CD14-positive monocyte (primary cell): ENCODE data around the gene MMP15. TPM values are rescaled to one million over a fixed set of nuclear protein-coding genes. Genes with fewer than 3 reads are reported as not detected.
"Not testable (repeated sequence)": the region's sequence is repeated elsewhere in the genome, so short reads cannot be mapped to it uniquely, and the experiment has no call there.

ENCODE experiments used
- DNase-seq, 3 donors: peaks; one replicate each; pipeline ENCODE4 v3.0.0-alpha.2; 2011 to 2022
- H2AFZ ChIP-seq: 2 replicates; pipeline ENCODE4 v1.6.0; 2012; ENCODE audit warnings: mild to moderate bottlenecking, low read depth, low read length, inconsistent platforms; ENCODE audit not compliant: insufficient read depth, poor library complexity, severe bottlenecking
- H3K27ac ChIP-seq, 2 donors: 1 replicate in 1 of 2; 2 replicates in 1 of 2; pipeline ENCODE4 v1.5.1; 2012 to 2013; ENCODE audit warnings: low read length in 2 of 2, control low read depth in 1 of 2, inconsistent platforms in 1 of 2, low read depth in 1 of 2, mild to moderate bottlenecking in 1 of 2
- H3K27me3 ChIP-seq, 2 donors: one replicate each; pipeline versions ENCODE4 v1.6.0 to v1.6.1; 2011 to 2013; ENCODE audit warnings: low read length in 2 of 2; ENCODE audit not compliant: control insufficient read depth in 2 of 2, insufficient read depth in 2 of 2
- H3K36me3 ChIP-seq, 2 donors: replicated peaks in 1 of 2; 1 replicate in 1 of 2; 2 replicates in 1 of 2; pipeline versions ENCODE4 v1.5.1 to v1.6.1; 2012 to 2013; ENCODE audit warnings: low read length in 2 of 2, control low read depth in 1 of 2, inconsistent platforms in 1 of 2, mild to moderate bottlenecking in 1 of 2; ENCODE audit not compliant: insufficient read depth in 2 of 2, control insufficient read depth in 1 of 2
- H3K4me1 ChIP-seq, 2 donors: 1 replicate in 1 of 2; 2 replicates in 1 of 2; pipeline versions ENCODE4 v1.5.1 to v1.6.1; 2012 to 2013; ENCODE audit warnings: low read length in 2 of 2, control low read depth in 1 of 2, inconsistent platforms in 1 of 2, mild to moderate bottlenecking in 1 of 2, moderate library complexity in 1 of 2; ENCODE audit not compliant: insufficient read depth in 2 of 2, control insufficient read depth in 1 of 2
- H3K4me2 ChIP-seq: replicated peaks from 2 replicates; pipeline ENCODE3; 2012; ENCODE audit warnings: low read length, moderate library complexity, mild to moderate bottlenecking; ENCODE audit not compliant: poor library complexity, severe bottlenecking; ENCODE audit errors: extremely low read depth
- H3K4me3 ChIP-seq, 3 experiments: fragments of 200-600 bp in 1 of 3; sonication (generic) in 1 of 3; replicated peaks in 1 of 3; 1 replicate in 2 of 3; 2 replicates in 1 of 3; pipeline ENCODE4 v1.5.1; 2011 to 2013; ENCODE audit warnings: low read length in 3 of 3, mild to moderate bottlenecking in 3 of 3, control low read depth in 2 of 3, low read depth in 2 of 3, inconsistent platforms in 1 of 3, moderate library complexity in 1 of 3
- H3K79me2 ChIP-seq: 2 replicates; pipeline ENCODE4 v1.6.0; 2012; ENCODE audit warnings: mild to moderate bottlenecking, control low read depth, inconsistent platforms, low read length, moderate library complexity; ENCODE audit not compliant: insufficient read depth
- H3K9ac ChIP-seq: 2 replicates; pipeline ENCODE4 v1.6.0; 2017; ENCODE audit warnings: low read length, mild to moderate bottlenecking; ENCODE audit not compliant: insufficient read depth, poor library complexity, severe bottlenecking
- H3K9me3 ChIP-seq, 2 donors: replicated peaks in 1 of 2; 1 replicate in 1 of 2; 2 replicates in 1 of 2; pipeline versions ENCODE4 v1.5.1 to v1.6.1; 2012 to 2013; ENCODE audit warnings: low read length in 2 of 2, control low read depth in 1 of 2; ENCODE audit not compliant: control insufficient read depth in 1 of 2, insufficient read depth in 1 of 2
- H4K20me1 ChIP-seq: 2 replicates; pipeline ENCODE4 v1.6.0; 2012; ENCODE audit warnings: mild to moderate bottlenecking, low read length, control low read depth, moderate library complexity; ENCODE audit not compliant: insufficient read depth
- H3K27ac Mint-ChIP-seq, 7 donors: one replicate each; pipeline ENCODE4 v1.8.0; 2020; ENCODE audit warnings: mild to moderate bottlenecking in 7 of 7, mixed read lengths in 7 of 7, moderate library complexity in 6 of 7, inconsistent platforms in 2 of 7
- H3K27me3 Mint-ChIP-seq, 3 donors: one replicate each; pipeline ENCODE4 v1.8.0; 2021 to 2022; ENCODE audit warnings: low read depth in 3 of 3, mild to moderate bottlenecking in 3 of 3, mixed read lengths in 3 of 3, moderate library complexity in 3 of 3, inconsistent platforms in 1 of 3
- H3K36me3 Mint-ChIP-seq, 2 donors: one replicate each; pipeline ENCODE4 v1.8.0; 2020; ENCODE audit warnings: mixed read lengths in 2 of 2, inconsistent platforms in 1 of 2, mild to moderate bottlenecking in 1 of 2
- H3K4me1 Mint-ChIP-seq: one replicate; pipeline ENCODE4 v1.8.0; 2020; ENCODE audit warnings: mild to moderate bottlenecking, mixed read lengths
- H3K4me3 Mint-ChIP-seq, 2 donors: one replicate each; pipeline ENCODE4 v1.8.0; 2020; ENCODE audit warnings: mild to moderate bottlenecking in 2 of 2, mixed read lengths in 2 of 2, moderate library complexity in 1 of 2
- H3K9me3 Mint-ChIP-seq, 7 donors: one replicate each; pipeline ENCODE4 v1.8.0; 2020 to 2022; ENCODE audit warnings: mixed read lengths in 7 of 7, mild to moderate bottlenecking in 6 of 7, moderate library complexity in 6 of 7, inconsistent platforms in 2 of 7
- WGBS: methylation state at CpG from one replicate; pipeline ENCODE4 v1.1.5; 2013; ENCODE audit warnings: missing lambda C conversion rate; ENCODE audit not compliant: insufficient coverage; 5-methylcytosine and 5-hydroxymethylcytosine counted together
- intact Hi-C, 2 donors: fragments of 100-400 bp; cut with micrococcal nuclease; formaldehyde crosslinking; loops; one replicate each; pipeline versions ENCODE4 v1.15.0 to v1.15.1; 2023
- polyA plus RNA-seq, 3 donors: library from polyadenylated mRNA; depleted of rRNA in 1 of 3; unstranded in 2 of 3; stranded (reverse) in 1 of 3; fragments of 300-500 nt in 2 of 3; fragments of >200 nt in 1 of 3; fragmentation: Illumina TruSeq in 2 of 3; gene quantifications; 1 replicate in 2 of 3; 2 replicates in 1 of 3; pipeline ENCODE4 v1.2.3, GENCODE V29; 2012 to 2021
- TF ChIP-seq, protein P1 (sequence below): fragments of 200-600 bp; IDR thresholded peaks from one replicate; pipeline ENCODE4 v1.8.0; 2022; ENCODE audit warnings: antibody characterized with exemption, mild to moderate bottlenecking

Gene MMP15
- polyA plus RNA-seq, 3 donors: not detected

DNA sequence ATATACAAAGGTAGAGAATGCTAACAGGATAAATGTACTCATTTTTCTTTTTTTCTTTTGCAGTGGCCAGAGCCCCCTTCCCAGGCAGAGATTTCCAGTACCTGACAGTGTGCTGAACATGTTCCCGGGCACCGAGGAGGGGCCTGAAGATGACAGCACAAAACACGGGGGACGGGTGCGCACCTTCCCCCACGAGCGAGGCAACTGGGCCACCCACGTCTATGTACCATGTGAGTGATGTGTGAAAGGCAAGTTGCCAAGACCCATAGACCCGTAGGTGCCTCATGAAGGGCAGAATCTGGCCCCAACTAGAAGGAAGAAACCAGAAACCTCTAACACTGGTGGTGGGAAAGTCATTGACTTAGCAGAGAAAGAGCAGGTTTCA lies 23.1 kb upstream of the MMP15 start:
- Mint-ChIP-seq H3K27ac (no peak overlapping the region), H3K27me3 (no peaks in the 10 kb centered on the region), H3K9me3 (peaks cover 0 to 10% (median 6%) of the 10 kb centered on the region in 7 donors), H3K4me3 (no peak overlapping the region), H3K36me3 (peaks cover 38 to 53% of the 10 kb centered on the region in 2 donors), H3K4me1 (peaks cover 48% of the 10 kb centered on the region)
- H3K27ac ChIP-seq: no peak overlapping the region
- H3K9ac ChIP-seq: no peak overlapping the region
- 100% methylated on average over 1 of the region's 9 CpGs for WGBS
- no peak overlapping the region for H2AFZ ChIP-seq
- intact Hi-C loops: loop anchor here (5.0 to 10.0 kb wide), 4 partner anchors 110 to 425 kb away; partner anchors contain the start of genes KATNB1 (in 1 of the 2) and KIFC3 (in 1 of the 2)
- H3K27me3 ChIP-seq: no peaks in the 10 kb centered on the region
- H3K4me2 ChIP-seq: no peak overlapping the region
- H3K4me3 ChIP-seq: no peak overlapping the region
- TF ChIP-seq, protein P1, sequence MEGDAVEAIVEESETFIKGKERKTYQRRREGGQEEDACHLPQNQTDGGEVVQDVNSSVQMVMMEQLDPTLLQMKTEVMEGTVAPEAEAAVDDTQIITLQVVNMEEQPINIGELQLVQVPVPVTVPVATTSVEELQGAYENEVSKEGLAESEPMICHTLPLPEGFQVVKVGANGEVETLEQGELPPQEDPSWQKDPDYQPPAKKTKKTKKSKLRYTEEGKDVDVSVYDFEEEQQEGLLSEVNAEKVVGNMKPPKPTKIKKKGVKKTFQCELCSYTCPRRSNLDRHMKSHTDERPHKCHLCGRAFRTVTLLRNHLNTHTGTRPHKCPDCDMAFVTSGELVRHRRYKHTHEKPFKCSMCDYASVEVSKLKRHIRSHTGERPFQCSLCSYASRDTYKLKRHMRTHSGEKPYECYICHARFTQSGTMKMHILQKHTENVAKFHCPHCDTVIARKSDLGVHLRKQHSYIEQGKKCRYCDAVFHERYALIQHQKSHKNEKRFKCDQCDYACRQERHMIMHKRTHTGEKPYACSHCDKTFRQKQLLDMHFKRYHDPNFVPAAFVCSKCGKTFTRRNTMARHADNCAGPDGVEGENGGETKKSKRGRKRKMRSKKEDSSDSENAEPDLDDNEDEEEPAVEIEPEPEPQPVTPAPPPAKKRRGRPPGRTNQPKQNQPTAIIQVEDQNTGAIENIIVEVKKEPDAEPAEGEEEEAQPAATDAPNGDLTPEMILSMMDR: no peak
- peaks cover 36 to 43% of the 10 kb centered on the region in 2 donors for H3K4me1 ChIP-seq
- H3K36me3 ChIP-seq: peaks cover 30 to 50% of the 10 kb centered on the region in 2 donors
- H4K20me1 ChIP-seq: peaks cover 41% of the 10 kb centered on the region
- no peak for DNase-seq
- H3K79me2 ChIP-seq: peaks cover 36% of the 10 kb centered on the region
- peaks cover 0 to 6% of the 10 kb centered on the region in 2 donors for H3K9me3 ChIP-seq

DNA sequence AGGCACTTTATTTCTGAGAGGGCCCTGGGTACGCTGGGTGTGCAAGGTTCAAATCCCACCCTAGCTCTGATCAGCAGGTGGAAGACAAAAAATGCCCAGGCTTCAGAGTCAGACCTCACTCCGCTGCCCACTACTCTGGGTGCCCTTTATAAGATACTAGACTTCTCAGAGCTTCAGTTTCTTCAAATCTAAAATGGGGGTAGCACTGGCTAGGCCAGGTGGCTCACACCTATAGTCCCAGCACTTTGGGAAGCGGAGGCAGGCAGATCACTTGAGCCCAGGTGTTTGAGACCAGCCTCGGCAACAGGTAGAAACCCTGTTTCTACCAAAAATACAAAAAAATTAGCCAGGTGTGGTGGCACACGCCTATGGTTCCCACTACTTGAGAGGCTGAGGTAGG lies 22.6 kb upstream of the MMP15 start:
- H3K9ac ChIP-seq: no peak overlapping the region
- Mint-ChIP-seq H3K27me3 (no peaks in the 10 kb centered on the region), H3K9me3 (peaks cover 0 to 10% (median 6%) of the 10 kb centered on the region in 7 donors), H3K36me3 (peaks cover 35 to 50% of the 10 kb centered on the region in 2 donors), H3K4me1 (peaks cover 43% of the 10 kb centered on the region), H3K4me3 (no peak overlapping the region), H3K27ac (peak overlapping the region in 1 of 7 donors; percentile 25)
- no peak for DNase-seq
- H3K4me2 ChIP-seq: no peak overlapping the region
- no peak overlapping the region for H2AFZ ChIP-seq
- H3K27me3 ChIP-seq: no peaks in the 10 kb centered on the region
- H3K36me3 ChIP-seq: peaks cover 25 to 45% of the 10 kb centered on the region in 2 donors
- peaks cover 35% of the 10 kb centered on the region for H3K79me2 ChIP-seq
- peaks cover 0 to 6% of the 10 kb centered on the region in 2 donors for H3K9me3 ChIP-seq
- no peak overlapping the region for H3K27ac ChIP-seq
- TF ChIP-seq, protein P1: no peak
- peaks cover 36% of the 10 kb centered on the region for H4K20me1 ChIP-seq
- H3K4me3 ChIP-seq: no peak overlapping the region
- intact Hi-C loops: loop anchor here (5.0 to 10.0 kb wide), 4 partner anchors 111 to 426 kb away; partner anchors contain the start of genes KATNB1 (in 1 of the 2) and KIFC3 (in 1 of the 2)
- WGBS: 93% methylated on average over 3 of the region's 5 CpGs
- peaks cover 31 to 38% of the 10 kb centered on the region in 2 donors for H3K4me1 ChIP-seq

DNA sequence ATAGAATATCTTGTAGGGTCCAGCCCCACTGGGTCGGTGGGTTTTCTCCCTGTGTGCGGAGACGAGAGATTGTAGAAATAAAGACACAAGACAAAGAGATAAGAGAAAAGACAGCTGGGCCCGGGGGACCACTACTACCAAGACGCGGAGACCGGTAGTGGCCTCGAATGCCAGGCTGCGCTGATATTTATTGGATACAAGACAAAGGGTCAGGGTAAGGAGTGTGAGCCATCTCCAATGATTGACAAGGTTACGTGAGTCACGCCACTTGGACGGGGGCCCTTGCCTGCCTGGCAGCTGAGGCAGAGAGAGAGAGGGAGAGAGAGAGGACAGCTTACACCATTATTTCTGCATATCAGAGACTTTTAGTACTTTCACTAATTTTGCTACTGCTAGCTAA lies 20.8 kb upstream of the MMP15 start:
- H3K4me3 Mint-ChIP-seq, H3K27me3 ChIP-seq, H3K27ac ChIP-seq, H3K4me2 ChIP-seq, DNase-seq, H3K9me3 Mint-ChIP-seq, H3K9me3 ChIP-seq, H2AFZ ChIP-seq, H3K27ac Mint-ChIP-seq, H3K27me3 Mint-ChIP-seq, H3K4me3 ChIP-seq, H3K9ac ChIP-seq: not testable (repeated sequence)
- intact Hi-C loops: loop anchor here (2.0 to 10.0 kb wide), 7 partner anchors 106 to 427 kb away; partner anchors contain the start of genes KIFC3 (in 2 of the 2) and KATNB1 (in 1 of the 2)
- H3K4me1 Mint-ChIP-seq: peaks cover 29% of the 10 kb centered on the region
- H3K79me2 ChIP-seq: peaks cover 30% of the 10 kb centered on the region
- peaks cover 20% of the 10 kb centered on the region for H4K20me1 ChIP-seq
- H3K4me1 ChIP-seq: peaks cover 13 to 20% of the 10 kb centered on the region in 2 donors
- 98% methylated on average over 6 of the region's 12 CpGs for WGBS
- peaks cover 43 to 62% of the 10 kb centered on the region in 2 donors for H3K36me3 Mint-ChIP-seq
- H3K36me3 ChIP-seq: peaks cover 30 to 49% of the 10 kb centered on the region in 2 donors
